Tongue (tissue), 2 donors: ENCODE results near the gene TMEM139. TPM values are rescaled to one million over a fixed set of nuclear protein-coding genes. Genes with fewer than 3 reads are reported as not detected.
A peak's percentile ranks its signal among the peaks of the same experiment; 100 is the strongest.
"Not testable (repeated sequence)": the region's sequence is repeated elsewhere in the genome, so short reads cannot be mapped to it uniquely, and the experiment has no call there.

Source experiments
- DNase-seq: peaks from one replicate; pipeline ENCODE4 v3.0.0-alpha.2; 2015
- total RNA-seq: library from RNA; depleted of rRNA; stranded (reverse); fragments of >200 nt; gene quantifications from one replicate; pipeline ENCODE4 v1.2.3, GENCODE V29; 2014

Gene TMEM139
- total RNA-seq, 1 donor from 2014 or later, result 0.51 TPM

GRCh38 chr7:143259765-143260164 lies 25.0 kb upstream of the TMEM139 start:
- DNase-seq, result no peak

- no peak for DNase-seq
Measured at GRCh38 chr7:143261901-143262300, 22.9 kb upstream of the TMEM139 start.

GRCh38 chr7:143263266-143264195 lies 21.2 kb upstream of the TMEM139 start, which contains the start of gene GSTK1:
Gene GSTK1 (plus strand): TSS chr7:143263441. CDS start chr7:143263514, 73 bp downstream.
- peak; percentile 92 for DNase-seq

DNA sequence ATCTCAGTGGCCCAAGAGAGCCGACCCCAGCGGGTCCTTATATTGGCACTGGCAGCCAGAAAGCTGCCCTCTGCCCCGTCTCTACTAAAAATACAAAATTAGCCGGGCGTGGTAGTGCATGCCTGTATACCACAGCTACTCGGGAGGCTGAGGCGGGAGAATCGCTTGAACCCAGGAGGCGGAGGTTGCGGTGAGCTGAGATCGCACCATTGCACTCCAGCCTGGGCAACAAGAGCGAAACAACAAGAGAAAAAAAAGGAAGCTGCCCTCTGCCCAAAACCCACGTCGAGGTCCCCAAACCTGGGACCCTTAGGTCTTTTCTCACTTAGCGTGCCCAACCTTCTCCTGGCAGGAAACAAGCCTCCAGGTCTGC lies 20.6 kb upstream of the TMEM139 start:
- not testable (repeated sequence) for DNase-seq

GRCh38 chr7:143265017-143265693 lies 19.6 kb upstream of the TMEM139 start:
- no peak for DNase-seq

GRCh38 chr7:143269251-143269650 lies 15.5 kb upstream of the TMEM139 start:
- no peak for DNase-seq

- no peak for DNase-seq
Measured at GRCh38 chr7:143271240-143271639, 13.5 kb upstream of the TMEM139 start.

DNA sequence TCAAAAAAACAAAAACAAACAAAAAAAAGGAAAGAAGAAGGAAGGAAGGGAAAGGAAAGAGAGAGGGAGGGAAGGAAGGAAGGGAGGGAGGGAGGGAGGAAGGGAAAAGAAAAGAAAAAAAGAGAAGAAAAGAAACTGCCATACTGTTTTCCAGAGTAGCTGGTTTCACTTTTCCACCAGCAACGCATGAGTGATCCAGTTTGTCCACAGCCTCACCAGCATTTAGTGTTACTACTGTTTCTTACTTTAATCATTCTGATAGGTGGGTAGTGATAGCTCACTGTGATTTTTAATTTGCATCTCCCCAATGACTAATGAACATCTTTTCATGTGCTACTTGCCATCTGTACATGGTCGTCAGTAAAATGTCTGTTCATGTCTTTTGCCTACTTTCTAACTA lies 11.9 kb upstream of the TMEM139 start:
- no peak for DNase-seq

DNA sequence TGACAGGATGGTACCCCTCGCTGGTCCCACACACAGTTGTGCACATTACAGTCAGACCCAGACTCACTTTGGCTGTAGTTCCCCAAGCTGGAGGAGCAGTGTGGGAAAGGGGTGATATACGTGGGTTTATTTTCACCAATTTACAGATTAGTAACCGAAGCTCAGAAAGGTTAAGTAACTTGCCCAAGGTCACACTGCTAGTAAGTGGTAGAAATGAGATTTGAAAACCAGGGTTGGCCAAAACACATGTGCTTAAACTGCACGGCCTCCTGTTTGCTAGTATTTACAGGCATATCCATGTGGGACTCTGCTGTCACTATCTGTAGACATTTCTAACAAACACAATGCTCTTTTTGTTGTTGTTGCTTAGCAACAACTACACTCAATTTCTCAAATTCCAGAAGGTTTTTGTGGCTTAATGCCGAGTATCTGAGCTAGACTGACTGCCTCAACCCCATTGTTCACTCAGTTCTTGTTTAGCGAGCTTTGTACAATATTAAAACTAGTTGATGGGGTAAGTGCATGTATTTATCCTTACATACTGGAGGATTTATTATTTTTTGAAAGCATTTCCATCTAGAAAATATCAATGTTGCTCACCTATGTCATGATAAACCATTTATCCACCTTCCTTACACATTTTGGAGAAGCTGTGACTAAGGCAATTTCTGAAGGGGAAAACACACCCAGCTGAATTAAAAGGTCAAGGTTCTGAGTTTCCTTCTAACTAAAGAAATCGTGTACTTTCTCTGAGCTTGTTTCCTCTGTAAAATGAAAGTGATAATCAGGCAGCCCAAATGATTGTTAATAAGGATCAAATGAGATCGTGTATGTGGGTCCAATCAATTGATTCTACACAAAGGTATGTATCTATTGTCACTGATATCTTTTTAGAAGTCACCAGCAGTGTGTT lies 5.3 kb upstream of the TMEM139 start:
- peak; percentile 91 for DNase-seq

DNA sequence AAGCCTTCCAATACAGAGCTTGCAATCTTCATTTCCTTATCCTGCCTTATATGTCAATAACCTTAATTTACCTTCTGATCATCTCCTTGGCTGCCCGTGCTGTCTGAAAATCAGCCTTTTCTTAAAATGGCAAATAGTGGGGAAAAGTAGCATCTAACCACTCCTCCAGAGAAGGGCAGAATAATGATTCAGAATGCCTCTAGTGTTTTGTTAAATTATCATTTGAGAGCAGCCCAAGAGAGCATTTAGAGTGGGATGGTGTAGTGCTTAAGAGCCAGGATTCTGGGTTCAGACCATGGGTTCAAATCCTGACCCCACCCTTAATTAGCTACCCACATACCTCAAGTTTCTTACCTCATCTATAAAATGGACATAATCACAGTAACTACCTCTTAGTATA lies 4.6 kb upstream of the TMEM139 start:
- DNase-seq, result no peak

- no peak for DNase-seq
Measured at GRCh38 chr7:143280566-143280965, 4.2 kb upstream of the TMEM139 start.

- no peak for DNase-seq
Measured at GRCh38 chr7:143281529-143281928, 3.2 kb upstream of the TMEM139 start.

GRCh38 chr7:143282124-143282523 lies 2.6 kb upstream of the TMEM139 start:
- no peak for DNase-seq

DNA sequence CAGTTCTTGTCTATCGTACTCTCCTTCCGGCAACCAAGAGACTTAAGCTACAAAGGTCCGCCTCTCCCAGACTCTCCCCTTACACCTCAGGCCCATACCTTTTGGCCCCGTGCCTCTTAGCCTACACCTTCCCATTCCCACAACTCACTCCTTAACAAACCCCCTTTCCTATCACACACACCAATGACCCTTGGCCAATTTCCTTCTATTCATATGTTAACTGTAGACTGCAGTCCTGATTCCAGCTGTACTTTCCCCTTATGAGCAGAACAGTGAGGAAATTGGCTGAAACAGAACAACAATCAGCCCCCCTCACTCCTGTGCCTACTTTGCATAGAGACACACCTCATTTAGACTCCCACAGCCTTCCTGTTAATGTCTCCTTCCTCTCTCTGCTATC lies 1.4 kb upstream of the TMEM139 start:
- DNase-seq, result no peak

DNA sequence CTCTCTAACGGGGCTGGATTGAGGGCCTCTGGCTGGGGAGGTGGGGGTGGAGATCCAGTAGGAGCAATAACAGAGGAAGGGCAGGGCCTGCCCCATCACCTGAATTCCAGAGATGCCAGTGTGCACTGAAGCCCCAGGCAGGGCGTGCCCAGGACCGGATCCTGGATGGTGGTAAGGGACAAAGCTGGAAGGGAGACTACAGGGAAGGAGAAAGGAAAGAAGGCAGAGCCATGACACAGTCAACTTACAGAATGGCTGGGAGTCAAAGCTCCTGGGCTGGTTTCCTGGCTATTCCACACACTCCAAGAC lies 666 bp downstream of the TMEM139 start:
- DNase-seq, result no peak

DNA sequence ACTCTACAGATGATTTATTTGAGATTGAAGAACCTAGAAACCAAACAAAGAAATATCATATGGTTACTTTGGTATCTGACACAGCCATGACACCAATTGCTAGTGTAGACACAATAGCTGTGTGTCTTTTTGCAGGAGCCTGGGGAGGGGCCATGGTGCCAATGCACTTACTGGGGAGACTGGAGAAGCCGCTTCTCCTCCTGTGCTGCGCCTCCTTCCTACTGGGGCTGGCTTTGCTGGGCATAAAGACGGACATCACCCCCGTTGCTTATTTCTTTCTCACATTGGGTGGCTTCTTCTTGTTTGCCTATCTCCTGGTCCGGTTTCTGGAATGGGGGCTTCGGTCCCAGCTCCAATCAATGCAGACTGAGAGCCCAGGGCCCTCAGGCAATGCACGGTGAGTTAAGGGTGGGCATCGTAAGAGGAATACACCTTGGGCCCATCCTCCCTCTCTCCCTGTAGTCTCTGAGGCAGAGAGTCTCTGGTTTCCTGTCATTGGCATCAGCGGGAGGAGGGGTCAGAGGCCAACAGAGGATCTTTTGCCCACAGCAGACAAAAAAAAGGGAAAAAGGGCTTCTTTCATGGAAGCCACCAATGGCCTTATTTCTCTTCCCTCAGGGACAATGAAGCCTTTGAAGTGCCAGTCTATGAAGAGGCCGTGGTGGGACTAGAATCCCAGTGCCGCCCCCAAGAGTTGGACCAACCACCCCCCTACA lies 1.2 kb downstream of the TMEM139 start:
- no peak for DNase-seq

DNA sequence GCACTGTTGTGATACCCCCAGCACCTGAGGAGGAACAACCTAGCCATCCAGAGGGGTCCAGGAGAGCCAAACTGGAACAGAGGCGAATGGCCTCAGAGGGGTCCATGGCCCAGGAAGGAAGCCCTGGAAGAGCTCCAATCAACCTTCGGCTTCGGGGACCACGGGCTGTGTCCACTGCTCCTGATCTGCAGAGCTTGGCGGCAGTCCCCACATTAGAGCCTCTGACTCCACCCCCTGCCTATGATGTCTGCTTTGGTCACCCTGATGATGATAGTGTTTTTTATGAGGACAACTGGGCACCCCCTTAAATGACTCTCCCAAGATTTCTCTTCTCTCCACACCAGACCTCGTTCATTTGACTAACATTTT lies 1.7 kb downstream of the TMEM139 start:
- no peak for DNase-seq

- DNase-seq, result no peak
Measured at GRCh38 chr7:143287339-143287934, 2.7 kb downstream of the TMEM139 start.

DNA sequence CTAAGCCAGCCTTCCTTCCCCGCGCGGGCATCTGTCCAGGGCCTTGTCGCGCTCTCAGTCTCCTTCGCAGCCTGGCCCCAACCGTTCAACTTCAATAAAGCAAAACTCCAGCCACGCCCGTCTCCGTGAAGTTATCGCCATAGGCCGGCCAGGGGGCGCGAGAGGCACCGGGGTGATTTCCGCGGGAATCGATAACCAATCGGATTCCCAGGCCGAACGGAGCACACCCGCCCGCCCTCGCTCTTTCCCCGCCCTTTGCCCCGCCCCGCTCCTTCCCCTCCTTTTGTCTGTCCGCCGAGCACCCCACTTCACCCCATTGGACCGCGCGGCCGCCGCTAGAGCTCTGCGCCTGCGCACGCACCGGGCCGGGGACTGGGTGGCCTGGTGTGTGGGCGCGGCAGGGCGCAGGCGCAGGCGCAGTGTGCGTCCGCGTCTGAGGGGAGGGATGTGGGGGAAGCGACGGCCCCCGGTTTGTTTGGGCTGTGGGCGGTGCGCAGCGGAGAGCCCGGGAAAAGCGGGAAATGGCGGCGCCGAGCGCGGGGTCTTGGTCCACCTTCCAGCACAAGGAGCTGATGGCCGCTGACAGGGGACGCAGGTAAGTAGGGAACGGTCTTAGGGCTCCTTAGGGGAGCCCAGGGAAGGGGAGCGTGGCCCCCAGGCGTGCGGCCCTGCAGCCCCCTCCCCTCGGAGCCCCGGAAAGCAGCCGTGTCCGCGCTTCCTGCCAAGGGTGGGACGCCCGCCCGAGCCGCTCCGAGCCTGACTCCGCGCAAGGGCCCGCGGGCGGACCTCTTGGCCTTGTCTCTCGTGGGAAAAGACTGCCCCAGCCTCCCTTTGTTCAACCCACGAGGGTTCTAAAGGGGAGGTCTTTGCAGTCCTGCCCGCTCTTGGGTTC lies 3.4 kb downstream of the TMEM139 start, which contains the start of gene CASP2:
CASP2 (plus strand) TSS at position 417 of the 892 bp plus-strand sequence; CDS start at position 522, 105 bp downstream.
- DNase-seq, result peak; percentile 99

DNA sequence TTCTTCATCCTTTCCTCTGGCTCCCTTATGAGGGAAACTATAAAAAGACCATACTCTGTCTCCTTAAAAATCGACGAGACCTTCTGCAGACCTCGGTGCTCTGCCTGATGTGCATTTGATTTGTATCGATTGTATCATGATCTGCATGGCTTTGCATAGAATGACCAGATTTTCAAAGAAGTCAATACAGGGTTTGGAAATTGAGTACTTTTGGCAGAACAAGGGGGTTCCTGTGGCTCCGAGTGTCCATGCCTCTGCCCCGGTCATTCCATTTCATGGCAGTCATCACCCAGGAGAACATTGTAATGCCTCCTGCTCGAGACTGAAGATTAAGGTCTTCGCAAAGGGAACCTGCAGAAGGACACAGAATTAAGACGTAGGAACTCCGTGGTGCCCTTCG lies 4.1 kb downstream of the TMEM139 start:
- no peak for DNase-seq
